ENCODE measurements around the gene SEL1L3. TPM values are rescaled to one million over a fixed set of nuclear protein-coding genes. Genes with fewer than 3 reads are reported as not detected.

The SEL1L3 gene
- total RNA-seq, 2 donors from 2014 or later, result 9.5 to 9.7 TPM

DNA sequence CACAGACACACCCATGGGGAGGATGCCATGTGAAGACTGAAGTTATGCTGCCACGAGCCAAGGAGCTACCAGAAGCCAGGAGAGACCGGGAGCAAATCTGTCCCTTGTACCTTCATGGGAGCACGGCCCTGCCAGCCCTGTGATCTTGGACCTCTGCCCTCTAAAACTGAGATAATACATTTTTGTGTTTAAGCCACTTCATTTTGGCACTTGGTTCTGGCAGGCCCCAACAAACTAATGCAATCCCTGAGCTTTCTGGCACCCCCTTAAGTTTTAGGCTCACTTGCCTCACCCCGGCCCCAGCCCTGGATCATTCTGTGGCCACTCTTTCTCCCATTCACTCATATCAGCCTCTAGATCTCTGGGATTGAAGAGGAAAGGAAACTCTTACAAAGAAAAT, 35.4 kb downstream of the SEL1L3 start:
- intact Hi-C loops (cut with DNase I), result no loop called here
- no peak for DNase-seq (ENCODE audit: low spot score)

DNA sequence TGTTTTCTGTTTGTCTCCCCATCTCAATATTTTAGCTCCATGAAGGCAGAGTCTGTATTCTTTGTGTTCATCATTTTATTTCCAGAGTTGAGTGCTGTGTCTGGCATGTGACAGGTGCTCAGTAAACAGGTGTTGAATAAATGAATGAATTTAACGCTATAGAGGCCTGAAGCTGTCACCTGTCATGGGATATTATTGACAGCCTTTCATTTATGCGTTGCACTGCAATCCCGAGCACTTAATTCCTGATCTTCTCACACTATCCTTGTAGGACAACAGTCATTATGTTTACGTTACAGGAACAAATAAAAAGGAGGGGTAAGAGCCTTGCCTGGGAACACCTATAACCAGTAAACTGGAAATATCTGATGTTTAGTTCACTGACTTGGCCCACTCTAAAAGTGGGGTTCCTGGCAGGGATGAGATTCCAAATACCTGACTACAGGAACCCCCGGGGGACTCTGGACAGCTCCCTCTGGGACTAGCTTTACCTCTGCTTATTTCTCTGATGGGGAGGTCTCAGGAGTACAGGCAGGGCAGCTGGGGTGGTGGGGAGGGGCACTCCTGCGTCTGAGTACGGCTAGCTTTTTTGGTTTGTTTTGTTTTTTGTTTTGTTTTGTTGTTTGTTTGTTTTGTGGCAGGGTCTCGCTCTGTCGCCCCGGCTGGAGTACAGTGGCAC, 36.6 kb downstream of the SEL1L3 start:
- DNase-seq (ENCODE audit: low spot score), result no peak
- intact Hi-C loops (cut with DNase I), result no loop called here

DNA sequence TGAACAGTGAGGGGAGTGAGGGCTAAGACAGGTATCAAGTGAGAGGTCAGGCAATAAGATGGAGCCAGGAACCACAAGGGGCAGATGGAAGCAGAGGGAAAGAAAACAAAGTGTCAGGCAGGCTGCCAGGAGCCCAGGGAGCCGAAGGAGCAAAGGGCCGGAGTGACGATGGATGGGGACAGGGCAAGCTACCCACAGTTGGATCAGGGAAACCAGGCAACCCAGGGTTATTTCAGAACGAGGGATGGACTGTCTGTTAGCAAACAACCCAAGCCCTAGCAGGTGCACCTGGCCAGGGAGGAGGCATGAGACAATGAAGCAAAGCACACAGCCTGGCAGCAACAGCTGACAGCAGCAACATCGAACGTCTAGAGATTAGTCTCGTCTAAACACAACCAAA, 39.2 kb downstream of the SEL1L3 start:
- intact Hi-C loops (cut with DNase I), result no loop called here
- DNase-seq (ENCODE audit: low spot score), result no peak

DNA sequence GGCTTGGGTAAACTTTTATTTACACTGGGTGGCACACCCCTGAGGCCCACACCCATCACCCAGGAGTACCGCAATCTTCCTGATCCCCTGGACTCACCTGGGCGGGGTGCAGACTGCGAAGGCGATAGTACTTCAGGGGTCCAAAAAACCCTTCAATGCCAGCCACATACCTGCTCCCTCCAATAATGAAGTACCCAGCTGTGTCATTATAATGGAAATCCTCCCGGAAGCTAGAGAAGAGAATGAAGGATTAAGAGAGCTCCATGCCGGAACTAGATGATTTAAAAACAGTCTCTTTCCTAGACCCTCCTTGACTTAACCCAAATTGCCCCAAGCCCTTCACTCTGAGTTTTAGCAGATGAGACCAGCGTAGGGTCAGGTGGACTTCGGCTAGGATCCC, 40.9 kb downstream of the SEL1L3 start:
- no peak for DNase-seq (ENCODE audit: low spot score)
- intact Hi-C loops (cut with DNase I), result no loop called here

DNA sequence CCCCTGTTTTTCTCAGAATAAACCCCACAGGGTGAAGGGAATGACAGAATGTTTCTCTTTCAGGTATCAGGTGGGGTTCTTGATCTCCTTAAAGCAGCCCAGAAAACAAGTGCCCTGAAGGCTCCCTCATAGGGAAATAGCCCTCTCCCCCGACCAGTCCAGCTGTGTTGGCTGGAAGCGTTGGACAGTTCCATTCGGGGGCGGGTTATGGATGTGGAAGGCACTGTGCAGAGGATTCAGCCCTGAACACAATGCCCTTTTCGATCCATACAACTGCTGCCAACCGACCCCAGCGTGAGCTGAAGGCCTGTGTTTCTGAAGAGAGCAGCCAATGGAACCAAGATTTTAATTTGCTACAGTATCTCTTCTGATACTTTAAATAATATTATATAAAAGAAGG, 41.5 kb downstream of the SEL1L3 start:
- intact Hi-C loops (cut with DNase I), result no loop called here
- DNase-seq (ENCODE audit: low spot score), result no peak

DNA sequence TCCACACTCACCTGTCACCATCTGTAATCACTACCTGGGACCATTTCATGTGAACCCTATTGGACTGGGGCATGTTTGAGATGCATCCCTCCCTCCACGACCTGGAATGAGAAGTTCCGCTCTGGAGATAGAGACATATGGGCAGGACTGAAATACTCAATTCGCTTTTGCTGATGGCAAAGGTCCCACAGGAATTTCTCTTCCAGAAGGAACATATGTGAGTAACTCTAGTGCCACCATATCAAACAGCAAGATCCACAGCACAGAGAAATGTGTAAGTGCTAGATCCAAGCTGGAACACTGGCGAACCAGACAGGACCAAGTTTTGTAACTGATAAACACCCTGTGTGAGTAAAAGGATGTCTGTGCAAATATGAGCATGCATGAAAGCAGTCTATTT, 43.9 kb downstream of the SEL1L3 start:
- DNase-seq (ENCODE audit: low spot score), result no peak
- intact Hi-C loops (cut with DNase I), result no loop called here

DNA sequence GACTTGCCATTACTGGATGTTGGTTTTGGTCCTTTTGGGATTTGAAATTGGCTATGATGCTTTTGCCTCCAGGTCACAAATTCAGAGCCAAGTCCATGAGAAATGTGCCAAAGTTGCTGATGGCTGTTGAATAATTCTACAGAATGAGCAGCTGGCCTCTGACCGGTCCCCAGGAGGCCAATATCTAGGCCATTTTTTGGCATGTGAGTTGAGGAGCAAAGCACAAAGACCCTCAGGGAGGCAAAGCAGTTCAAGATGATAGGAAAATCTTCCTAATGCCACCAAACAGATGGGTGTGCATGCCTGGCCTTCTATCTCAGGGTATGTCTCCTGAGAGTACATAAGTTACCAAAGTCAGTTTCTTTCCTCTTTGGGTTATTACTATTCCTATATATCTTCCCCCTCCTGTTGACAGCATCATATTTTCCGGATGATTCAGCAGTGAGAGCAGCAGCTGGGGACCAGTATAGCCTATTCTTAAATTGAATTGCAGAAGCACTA, 44.4 kb downstream of the SEL1L3 start:
- no peak for DNase-seq (ENCODE audit: low spot score)
- intact Hi-C loops (cut with DNase I), result no loop called here

DNA sequence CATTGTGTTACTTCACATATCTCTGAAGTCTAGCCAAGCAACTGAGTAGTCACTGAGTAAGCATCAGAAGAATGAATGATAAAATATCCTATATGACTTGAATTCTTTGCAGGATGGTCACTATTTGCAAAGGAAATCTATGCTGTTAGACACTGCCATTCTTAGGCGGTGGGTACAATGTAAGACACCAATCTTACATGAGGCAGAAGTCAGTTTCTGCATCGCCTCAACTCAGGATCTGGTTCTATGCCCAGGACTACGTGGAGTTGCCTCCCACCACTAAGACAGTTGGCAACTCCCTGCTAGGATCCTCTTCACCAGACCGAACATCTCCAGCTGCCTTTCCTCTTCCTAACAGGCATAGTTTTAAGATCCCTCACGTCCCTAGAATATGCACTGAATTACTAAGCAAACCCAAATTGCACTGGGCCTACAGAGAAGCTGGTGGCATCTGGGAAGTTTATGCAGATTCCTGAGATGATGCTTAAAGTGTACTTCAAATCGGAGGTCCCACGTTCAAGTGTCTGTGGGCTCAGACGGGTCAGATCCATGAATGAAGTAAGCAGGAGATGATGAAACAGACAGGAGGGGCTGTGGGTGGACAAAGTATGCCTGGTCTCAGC, 45.6 kb downstream of the SEL1L3 start:
- intact Hi-C loops (cut with DNase I), result no loop called here

DNA sequence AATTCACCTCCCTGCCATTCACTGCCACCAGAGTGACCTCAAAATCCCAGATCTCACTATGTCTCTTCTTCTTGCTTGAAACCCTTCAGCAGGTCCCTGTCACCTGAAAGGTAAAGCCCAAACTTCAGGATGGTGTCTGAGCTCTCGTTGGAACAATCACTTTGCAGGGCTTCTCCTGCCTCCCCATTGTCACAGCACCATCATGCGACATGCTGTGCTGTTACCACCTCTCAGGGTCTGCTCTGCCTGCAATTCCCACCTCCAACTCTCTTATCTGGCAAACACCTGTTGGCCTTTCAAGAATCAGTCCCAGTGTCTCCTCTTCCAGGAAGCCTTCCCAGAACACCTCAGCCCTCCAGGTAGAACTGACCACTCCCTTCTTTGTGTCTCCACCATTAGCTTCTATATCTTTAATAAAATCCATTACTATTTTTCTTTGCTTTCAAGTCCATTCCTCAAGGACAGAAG, 46.2 kb downstream of the SEL1L3 start:
- DNase-seq (ENCODE audit: low spot score), result no peak
- intact Hi-C loops (cut with DNase I), result no loop called here

More for the DNA sequence above, 45.6 kb downstream of the SEL1L3 start:
- no peak for DNase-seq (ENCODE audit: low spot score)

DNA sequence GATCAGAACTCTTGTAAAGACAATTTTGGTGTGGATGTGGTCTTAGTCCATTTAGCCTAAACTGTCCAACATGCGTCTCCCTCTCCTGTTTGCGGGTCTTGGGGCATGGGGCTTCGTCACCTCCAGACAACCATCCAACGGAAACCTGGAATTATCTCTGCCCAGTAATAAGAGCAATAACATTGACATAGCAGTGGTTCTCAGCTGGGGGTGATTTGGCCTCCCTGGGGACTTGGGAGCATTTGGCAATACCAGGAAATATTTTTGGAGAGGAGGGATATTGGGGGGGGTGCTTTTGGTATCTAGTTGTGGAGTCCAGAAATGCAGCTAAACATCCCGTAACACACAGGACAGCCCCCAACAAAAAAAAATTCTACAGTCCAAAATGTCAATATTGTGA, 47.2 kb downstream of the SEL1L3 start:
- no peak for DNase-seq (ENCODE audit: low spot score)
- intact Hi-C loops (cut with DNase I), result no loop called here

DNA sequence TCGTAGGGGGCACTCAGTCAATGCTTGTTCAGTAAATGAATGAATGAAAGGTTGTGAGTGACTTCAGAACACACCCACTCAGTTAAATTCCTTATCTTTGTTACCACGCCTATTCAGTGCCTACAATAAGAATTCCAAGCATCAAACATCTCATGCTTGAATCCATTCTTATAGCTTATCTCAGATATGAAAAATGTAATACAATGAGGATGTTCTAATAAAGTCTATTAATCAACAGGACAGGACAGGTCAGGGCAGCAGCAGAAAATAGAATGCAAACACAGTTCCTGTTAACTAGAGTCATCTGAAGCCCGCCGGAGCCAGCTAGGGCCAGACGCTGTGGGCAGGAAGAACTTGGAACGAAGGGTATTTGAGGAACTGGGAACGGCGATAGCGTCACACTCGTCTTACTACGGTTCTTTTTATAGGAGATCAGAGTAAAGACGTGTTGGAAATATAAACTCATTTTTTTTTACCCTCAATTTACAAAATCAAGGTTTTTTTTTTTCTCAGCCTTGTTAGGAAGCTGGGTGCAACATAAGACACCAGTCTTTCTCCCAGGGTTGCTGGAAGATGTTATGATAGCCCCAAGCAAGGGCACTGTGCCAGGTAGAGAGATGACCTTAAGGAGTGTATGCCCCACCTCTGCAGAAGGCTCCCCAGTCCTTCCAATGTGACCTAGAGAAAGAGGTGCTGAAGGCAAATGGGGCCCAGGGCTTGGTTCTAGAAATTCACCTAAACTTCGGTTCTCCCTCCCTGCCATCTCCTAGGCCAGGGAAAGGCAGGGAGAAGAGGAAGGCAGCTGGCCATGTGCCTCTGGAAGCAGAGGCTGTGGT, 48.3 kb downstream of the SEL1L3 start:
- peak; percentile 89 for DNase-seq (ENCODE audit: low spot score)
- intact Hi-C loops (cut with DNase I), result no loop called here

DNA sequence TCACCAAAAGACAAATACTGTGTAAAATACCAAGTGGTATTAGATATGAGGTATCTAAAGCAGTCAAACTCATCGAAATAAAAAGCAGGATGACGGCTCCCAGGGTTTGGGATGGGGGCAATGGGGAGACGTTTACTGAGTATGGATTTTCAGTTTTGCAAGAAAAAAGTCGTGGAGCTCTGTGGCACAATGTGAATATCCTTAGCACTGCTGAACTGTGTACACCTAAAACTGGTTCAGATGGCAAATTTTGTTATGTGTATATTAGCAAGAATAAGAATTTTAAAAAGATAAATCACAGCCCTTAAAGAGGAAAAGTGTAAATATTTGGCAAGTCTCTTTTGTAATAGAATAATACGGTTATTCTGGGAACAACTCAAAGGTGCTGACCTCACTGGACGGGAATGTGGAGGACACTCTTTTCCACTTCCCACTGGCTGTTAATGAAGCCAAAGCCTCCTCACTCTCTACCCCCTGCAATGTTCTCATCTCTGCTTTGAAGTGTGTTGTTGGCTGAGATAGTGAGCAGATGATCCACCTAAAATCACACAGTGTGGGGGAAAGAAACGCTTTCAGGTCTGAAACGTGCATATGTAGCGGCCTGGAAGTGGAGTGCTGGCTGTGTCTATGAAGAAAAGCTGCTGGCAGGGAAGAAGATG, 49.2 kb downstream of the SEL1L3 start:
- DNase-seq (ENCODE audit: low spot score), result no peak
- intact Hi-C loops (cut with DNase I), result no loop called here

DNA sequence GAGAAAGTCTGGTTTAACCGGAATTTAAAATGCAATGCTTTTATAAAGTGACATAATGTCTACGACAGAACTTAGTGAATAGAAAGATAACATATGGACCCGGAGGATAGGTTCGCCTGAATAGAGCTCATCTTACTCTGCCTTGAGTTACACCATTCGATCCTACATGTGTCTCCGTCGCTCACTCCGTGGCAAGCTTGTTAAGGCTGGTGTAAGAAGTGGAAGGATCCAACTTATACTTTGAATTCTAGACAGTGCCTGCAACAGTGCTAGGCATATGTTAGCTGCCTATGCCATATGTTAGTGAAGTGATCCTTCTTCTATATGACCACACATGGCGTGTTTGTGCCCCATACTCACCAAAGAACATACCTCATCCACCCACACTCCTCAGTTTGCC, 50.9 kb downstream of the SEL1L3 start:
- intact Hi-C loops (cut with DNase I), result no loop called here

DNA sequence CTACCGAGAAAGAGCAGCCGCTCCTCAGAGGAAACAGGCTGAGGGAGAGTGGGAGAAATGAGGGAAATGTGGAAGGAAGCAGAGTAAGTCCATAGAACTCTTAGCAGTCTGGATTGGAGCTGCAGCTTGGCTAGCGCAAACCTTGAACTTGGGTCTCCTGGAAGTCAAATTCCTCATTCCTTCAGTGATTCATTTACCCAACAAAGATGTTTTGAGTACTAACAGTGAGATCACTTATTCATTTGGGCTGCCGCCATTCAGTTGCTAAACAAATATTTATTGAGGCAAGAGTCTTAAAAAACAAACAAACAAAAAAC, 51.5 kb downstream of the SEL1L3 start:
- intact Hi-C loops (cut with DNase I), result no loop called here
- no peak for DNase-seq (ENCODE audit: low spot score)

More for the DNA sequence above, 50.9 kb downstream of the SEL1L3 start:
- no peak for DNase-seq (ENCODE audit: low spot score)

DNA sequence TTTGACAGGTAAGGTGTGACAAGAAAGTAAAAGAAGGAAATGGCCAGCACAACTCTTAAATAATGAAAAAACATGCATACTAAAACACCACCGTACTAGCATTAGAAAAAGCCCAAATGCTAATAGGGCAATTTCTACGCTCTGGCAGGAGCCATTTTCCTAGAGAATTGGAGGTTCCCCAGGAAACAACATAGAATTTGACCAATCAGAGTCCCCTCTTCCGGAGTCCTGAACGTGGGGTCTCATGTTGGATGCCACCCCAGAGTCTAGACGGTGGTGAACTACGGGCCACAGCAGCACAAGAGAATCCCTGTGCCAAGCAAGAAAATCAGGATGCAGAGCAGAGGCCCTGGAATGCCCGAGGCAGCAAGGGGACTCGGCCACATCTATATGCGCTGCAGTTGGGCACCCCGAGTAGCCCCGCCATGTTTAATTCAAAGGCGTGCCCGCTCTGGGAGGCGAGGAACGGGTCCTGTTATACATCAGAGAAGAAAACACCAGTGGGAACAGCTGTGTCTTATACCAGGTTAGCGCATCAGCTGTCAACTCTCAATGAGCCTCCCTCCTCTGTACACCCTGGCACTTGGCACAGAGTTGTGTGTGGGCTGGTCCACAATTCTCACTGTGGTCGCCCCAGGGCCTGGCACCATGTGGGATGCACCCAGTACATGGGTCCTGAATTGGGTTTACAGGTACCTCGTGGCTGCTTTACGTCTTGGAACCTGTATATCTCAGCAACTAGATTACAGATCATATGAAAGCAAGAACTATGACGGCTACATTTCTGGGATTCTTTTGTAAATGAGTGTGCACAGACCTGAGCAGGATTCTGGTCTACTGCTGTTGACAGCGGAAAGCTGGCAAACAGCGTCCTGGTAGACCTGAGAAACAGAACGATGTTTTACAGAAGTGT, 52.1 kb downstream of the SEL1L3 start:
- intact Hi-C loops (cut with DNase I), result no loop called here
- DNase-seq (ENCODE audit: low spot score), result no peak

DNA sequence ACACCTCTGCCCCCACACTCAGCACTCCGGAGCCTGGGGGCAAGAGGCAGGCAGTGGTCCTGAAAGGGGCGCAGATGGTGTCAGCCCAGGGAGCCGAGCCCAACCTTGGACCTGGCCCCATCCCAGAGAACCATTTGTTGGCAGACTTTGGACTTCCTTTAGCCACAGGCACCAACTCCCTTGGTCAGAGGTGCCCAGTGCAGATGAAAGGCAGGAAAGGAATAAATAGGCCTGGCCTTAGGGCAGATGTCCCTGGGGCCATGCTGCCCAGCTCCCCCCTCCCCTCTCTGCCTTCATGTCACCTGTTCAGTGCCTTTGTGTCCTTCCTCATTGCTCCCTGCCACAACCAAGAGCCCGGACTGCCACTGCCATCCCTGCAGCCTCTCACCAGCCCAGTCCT, 52.8 kb downstream of the SEL1L3 start:
- intact Hi-C loops (cut with DNase I), result no loop called here
- no peak for DNase-seq (ENCODE audit: low spot score)

DNA sequence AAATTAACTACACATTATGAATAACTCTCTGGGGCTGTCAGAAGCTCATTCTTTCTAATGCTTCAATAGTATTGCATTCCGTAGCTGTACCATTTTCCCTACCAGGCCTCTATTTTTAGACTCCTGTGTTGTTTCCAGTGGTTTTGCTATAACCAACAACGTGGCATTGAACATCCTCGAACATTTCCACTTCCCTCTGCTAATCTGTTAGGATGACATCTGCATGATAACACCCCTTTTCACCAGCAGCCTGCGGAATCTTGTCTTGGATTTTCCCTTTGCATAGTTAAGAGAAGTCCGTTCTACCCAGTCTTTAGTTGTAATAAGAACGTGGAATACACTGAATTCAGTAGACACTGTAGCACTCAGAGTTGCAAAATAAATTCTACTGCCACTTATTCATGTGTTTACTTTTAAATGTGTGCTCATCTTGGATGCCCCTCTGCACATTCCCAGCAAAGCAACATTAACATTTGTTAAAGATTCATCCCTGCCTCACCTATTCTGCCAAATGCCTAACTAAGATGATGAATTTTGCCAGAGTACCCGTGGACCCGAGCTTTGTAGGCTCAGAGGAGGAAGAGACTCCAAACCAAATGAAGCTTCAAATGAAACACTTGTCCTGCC, 55.6 kb downstream of the SEL1L3 start:
- intact Hi-C loops (cut with DNase I), result no loop called here
- no peak for DNase-seq (ENCODE audit: low spot score)

DNA sequence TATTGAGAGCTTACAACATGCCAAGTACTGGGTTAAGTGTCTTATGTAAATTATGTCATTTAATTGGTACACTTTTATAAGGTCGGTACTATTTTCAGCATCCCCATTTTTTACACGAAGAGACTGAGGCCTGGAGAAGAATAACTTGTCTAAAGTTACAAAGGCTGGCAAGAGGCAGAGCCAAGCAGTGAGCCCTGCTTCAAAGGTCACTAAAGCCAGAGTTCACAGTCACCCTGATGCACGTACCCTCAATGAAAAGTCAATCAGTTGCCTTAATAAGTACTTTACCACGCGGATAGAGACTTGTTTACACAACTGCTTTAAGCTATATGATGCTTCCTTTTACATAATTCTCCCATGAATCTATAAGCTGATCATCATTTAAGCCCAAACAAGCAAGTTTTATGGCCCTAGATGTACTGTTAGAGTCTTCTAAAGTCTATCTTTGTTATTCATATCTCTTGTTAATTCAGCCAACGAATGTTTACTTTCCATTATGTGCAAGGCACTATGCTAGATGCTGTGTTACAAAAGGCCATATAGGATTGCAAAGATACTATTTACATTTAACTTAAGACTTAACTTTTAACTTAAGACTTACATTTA, 57.4 kb downstream of the SEL1L3 start:
- intact Hi-C loops (cut with DNase I), result no loop called here

More for the DNA sequence above, 57.4 kb downstream of the SEL1L3 start:
- DNase-seq (ENCODE audit: low spot score), result no peak

All from posterior vena cava (tissue), 2 donors.